GM12872 (cell line): ENCODE data around the gene CUEDC2.

Experiments
- CTCF ChIP-seq: IDR thresholded peaks from 3 replicates; pipeline ENCODE4 v1.5.1; 2011; ENCODE audit warnings: low read depth, mild to moderate bottlenecking, low read length, moderate library complexity; ENCODE audit not compliant: insufficient read depth

Gene CUEDC2

GRCh38 chr10:102470579-102471546, 38.5 kb upstream of the CUEDC2 start:
- no peak for TF ChIP-seq CTCF

GRCh38 chr10:102468683-102469082, 36.3 kb upstream of the CUEDC2 start:
- TF ChIP-seq CTCF, result no peak

- TF ChIP-seq CTCF, result no peak
Observed at GRCh38 chr10:102467971-102468438, 35.6 kb upstream of the CUEDC2 start.

GRCh38 chr10:102467318-102467717, 34.9 kb upstream of the CUEDC2 start:
- TF ChIP-seq CTCF, result no peak

GRCh38 chr10:102465466-102465865, 33.1 kb upstream of the CUEDC2 start:
- no peak for TF ChIP-seq CTCF

GRCh38 chr10:102463983-102464382, 31.6 kb upstream of the CUEDC2 start:
- no peak for TF ChIP-seq CTCF

GRCh38 chr10:102462512-102463054, 30.2 kb upstream of the CUEDC2 start:
- TF ChIP-seq CTCF, result no peak
